Fibroblast of the aortic adventitia (primary cell): Measurements from ENCODE around the gene GRPR. TPM values are rescaled to one million over a fixed set of nuclear protein-coding genes. Genes with fewer than 3 reads are reported as not detected.
"Not testable (repeated sequence)": the region's sequence is repeated elsewhere in the genome, so short reads cannot be mapped to it uniquely, and the experiment has no call there.

Experiments used
- DNase-seq: peaks from one replicate; pipeline ENCODE4 v3.0.0-alpha.2; 2010; ENCODE audit warnings: low read depth
- H3K4me3 ChIP-seq: 2 replicates; pipeline ENCODE4 v1.5.1; 2011; ENCODE audit warnings: low read depth, mild to moderate bottlenecking, control low read depth, low read length, moderate library complexity
- CTCF ChIP-seq: IDR thresholded peaks from 2 replicates; pipeline ENCODE4 v1.5.1; 2011; ENCODE audit warnings: mild to moderate bottlenecking, low read length, control low read depth, inconsistent platforms; ENCODE audit not compliant: insufficient read depth
- total RNA-seq: library from RNA; depleted of rRNA; stranded (reverse); fragments of >200 nt; gene quantifications from 2 replicates; pipeline ENCODE4 v1.2.3, GENCODE V29; 2012; ENCODE audit warnings: low replicate concordance

GRPR gene
- total RNA-seq, 1 donor: not detected

- DNase-seq: no peak
- no peak overlapping the region for H3K4me3 ChIP-seq
- no peak for TF ChIP-seq CTCF
These were observed 18.3 kb downstream of the GRPR start for GRCh38 chrX:16141422-16142245.

- no peak for TF ChIP-seq CTCF
- no peak overlapping the region for H3K4me3 ChIP-seq
- no peak for DNase-seq
These were observed 18.8 kb downstream of the GRPR start for GRCh38 chrX:16142246-16142558.

- DNase-seq: peak; percentile 59
- TF ChIP-seq CTCF: no peak
- H3K4me3 ChIP-seq: no peak overlapping the region
These were observed 20.6 kb downstream of the GRPR start for GRCh38 chrX:16143968-16144367.

GRCh38 chrX:16144420-16144819 is 21.1 kb downstream of the GRPR start:
- no peak for TF ChIP-seq CTCF
- no peak overlapping the region for H3K4me3 ChIP-seq
- DNase-seq: peak; percentile 54

GRCh38 chrX:16145093-16145492 is 21.7 kb downstream of the GRPR start:
- not testable (repeated sequence) for H3K4me3 ChIP-seq, DNase-seq

- TF ChIP-seq CTCF: no peak
- no peak overlapping the region for H3K4me3 ChIP-seq
- DNase-seq: no peak
These were observed 22.3 kb downstream of the GRPR start for GRCh38 chrX:16145656-16146055.

GRCh38 chrX:16148896-16149295 is 25.5 kb downstream of the GRPR start:
- DNase-seq: no peak
- no peak for TF ChIP-seq CTCF
- H3K4me3 ChIP-seq: no peak overlapping the region
